ENCODE measurements around the gene SPRED1.

The SPRED1 gene

GRCh38 chr15:38252481-38253350 lies at the start of gene SPRED1:
Gene SPRED1 (plus strand): TSS chr15:38252836. CDS start chr15:38253186, 350 bp downstream.
- peak; percentile 47 to 59 for DNase-seq
- TF ChIP-seq GATA1 (IDR thresholded peaks at IDR 0.05; ENCODE audit: low read depth, low read length): no peak
- no peak for TF ChIP-seq POLR2A (IDR thresholded peaks at IDR 0.05; ENCODE audit: low read length)

- DNase-seq: no peak
- TF ChIP-seq POLR2A (IDR thresholded peaks at IDR 0.05; ENCODE audit: low read length): no peak
- TF ChIP-seq GATA1 (IDR thresholded peaks at IDR 0.05; ENCODE audit: low read depth, low read length): no peak
Measured at GRCh38 chr15:38205526-38206272, 46.9 kb upstream of the SPRED1 start.

- no peak for DNase-seq
- TF ChIP-seq POLR2A (IDR thresholded peaks at IDR 0.05; ENCODE audit: low read length): no peak
- TF ChIP-seq GATA1 (IDR thresholded peaks at IDR 0.05; ENCODE audit: low read depth, low read length): no peak
Measured at GRCh38 chr15:38207621-38208020, 45.0 kb upstream of the SPRED1 start.

GRCh38 chr15:38208206-38208605 lies 44.4 kb upstream of the SPRED1 start:
- no peak for DNase-seq
- TF ChIP-seq GATA1 (IDR thresholded peaks at IDR 0.05; ENCODE audit: low read depth, low read length): no peak

GRCh38 chr15:38208779-38209178 lies 43.9 kb upstream of the SPRED1 start:
- DNase-seq: no peak
- no peak for TF ChIP-seq GATA1 (IDR thresholded peaks at IDR 0.05; ENCODE audit: low read depth, low read length)
- TF ChIP-seq POLR2A (IDR thresholded peaks at IDR 0.05; ENCODE audit: low read length): no peak

- TF ChIP-seq POLR2A (IDR thresholded peaks at IDR 0.05; ENCODE audit: low read length): no peak
- no peak for DNase-seq
Measured at GRCh38 chr15:38211249-38211648, 41.4 kb upstream of the SPRED1 start.

- DNase-seq: no peak
Measured at GRCh38 chr15:38211811-38212210, 40.8 kb upstream of the SPRED1 start.

GRCh38 chr15:38212729-38213351 lies 39.8 kb upstream of the SPRED1 start:
- TF ChIP-seq GATA1 (IDR thresholded peaks at IDR 0.05; ENCODE audit: low read depth, low read length) (no peak), POLR2A (IDR thresholded peaks at IDR 0.05; ENCODE audit: low read length) (no peak)
- no peak for DNase-seq

More at GRCh38 chr15:38211811-38212210, 40.8 kb upstream of the SPRED1 start:
- TF ChIP-seq GATA1 (IDR thresholded peaks at IDR 0.05; ENCODE audit: low read depth, low read length) (no peak), POLR2A (IDR thresholded peaks at IDR 0.05; ENCODE audit: low read length) (no peak)

- TF ChIP-seq POLR2A (IDR thresholded peaks at IDR 0.05; ENCODE audit: low read length) (no peak), GATA1 (IDR thresholded peaks at IDR 0.05; ENCODE audit: low read depth, low read length) (no peak)
- DNase-seq: no peak
Measured at GRCh38 chr15:38213356-38213755, 39.3 kb upstream of the SPRED1 start.

GRCh38 chr15:38215707-38216106 lies 36.9 kb upstream of the SPRED1 start:
- DNase-seq: peak; percentile 55 to 73
- TF ChIP-seq GATA1 (IDR thresholded peaks at IDR 0.05; ENCODE audit: low read depth, low read length) (no peak), POLR2A (IDR thresholded peaks at IDR 0.05; ENCODE audit: low read length) (no peak)

- no peak for DNase-seq
- TF ChIP-seq POLR2A (IDR thresholded peaks at IDR 0.05; ENCODE audit: low read length) (no peak), GATA1 (IDR thresholded peaks at IDR 0.05; ENCODE audit: low read depth, low read length) (no peak)
Measured at GRCh38 chr15:38216763-38217162, 35.9 kb upstream of the SPRED1 start.

GRCh38 chr15:38217191-38217595 lies 35.4 kb upstream of the SPRED1 start:
- TF ChIP-seq POLR2A (IDR thresholded peaks at IDR 0.05; ENCODE audit: low read length) (no peak), GATA1 (IDR thresholded peaks at IDR 0.05; ENCODE audit: low read depth, low read length) (no peak)
- peak; percentile 7 to 26 for DNase-seq

- TF ChIP-seq GATA1 (IDR thresholded peaks at IDR 0.05; ENCODE audit: low read depth, low read length): no peak
- no peak for DNase-seq
Measured at GRCh38 chr15:38217788-38218609, 34.6 kb upstream of the SPRED1 start.

Data from erythroblast (primary cell).